ENCODE results near the gene RINT1.

DNA sequence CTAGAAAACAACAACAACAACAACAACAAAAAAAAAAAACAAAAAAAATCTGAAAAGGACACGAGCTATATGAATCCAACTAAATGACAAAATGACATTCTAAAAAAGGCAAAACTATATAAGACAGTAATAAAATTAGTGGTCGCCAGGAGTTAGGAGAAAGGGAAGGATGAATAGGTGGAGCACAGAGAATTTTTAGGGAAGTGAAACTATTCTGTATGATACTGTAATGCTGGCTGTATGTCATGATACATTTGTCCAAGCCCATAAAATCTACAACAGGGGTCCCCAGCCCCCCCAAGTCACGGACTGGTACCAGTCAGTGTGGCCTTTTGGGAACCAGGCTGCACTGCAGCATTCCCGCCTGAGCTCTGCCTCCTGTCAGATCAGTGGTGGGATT lies 7.2 kb upstream of the RINT1 start:
- TF ChIP-seq, protein P1, sequence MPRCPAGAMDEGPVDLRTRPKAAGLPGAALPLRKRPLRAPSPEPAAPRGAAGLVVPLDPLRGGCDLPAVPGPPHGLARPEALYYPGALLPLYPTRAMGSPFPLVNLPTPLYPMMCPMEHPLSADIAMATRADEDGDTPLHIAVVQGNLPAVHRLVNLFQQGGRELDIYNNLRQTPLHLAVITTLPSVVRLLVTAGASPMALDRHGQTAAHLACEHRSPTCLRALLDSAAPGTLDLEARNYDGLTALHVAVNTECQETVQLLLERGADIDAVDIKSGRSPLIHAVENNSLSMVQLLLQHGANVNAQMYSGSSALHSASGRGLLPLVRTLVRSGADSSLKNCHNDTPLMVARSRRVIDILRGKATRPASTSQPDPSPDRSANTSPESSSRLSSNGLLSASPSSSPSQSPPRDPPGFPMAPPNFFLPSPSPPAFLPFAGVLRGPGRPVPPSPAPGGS (IDR thresholded peaks at IDR 0.05), result no peak
- TF ChIP-seq, protein P2, sequence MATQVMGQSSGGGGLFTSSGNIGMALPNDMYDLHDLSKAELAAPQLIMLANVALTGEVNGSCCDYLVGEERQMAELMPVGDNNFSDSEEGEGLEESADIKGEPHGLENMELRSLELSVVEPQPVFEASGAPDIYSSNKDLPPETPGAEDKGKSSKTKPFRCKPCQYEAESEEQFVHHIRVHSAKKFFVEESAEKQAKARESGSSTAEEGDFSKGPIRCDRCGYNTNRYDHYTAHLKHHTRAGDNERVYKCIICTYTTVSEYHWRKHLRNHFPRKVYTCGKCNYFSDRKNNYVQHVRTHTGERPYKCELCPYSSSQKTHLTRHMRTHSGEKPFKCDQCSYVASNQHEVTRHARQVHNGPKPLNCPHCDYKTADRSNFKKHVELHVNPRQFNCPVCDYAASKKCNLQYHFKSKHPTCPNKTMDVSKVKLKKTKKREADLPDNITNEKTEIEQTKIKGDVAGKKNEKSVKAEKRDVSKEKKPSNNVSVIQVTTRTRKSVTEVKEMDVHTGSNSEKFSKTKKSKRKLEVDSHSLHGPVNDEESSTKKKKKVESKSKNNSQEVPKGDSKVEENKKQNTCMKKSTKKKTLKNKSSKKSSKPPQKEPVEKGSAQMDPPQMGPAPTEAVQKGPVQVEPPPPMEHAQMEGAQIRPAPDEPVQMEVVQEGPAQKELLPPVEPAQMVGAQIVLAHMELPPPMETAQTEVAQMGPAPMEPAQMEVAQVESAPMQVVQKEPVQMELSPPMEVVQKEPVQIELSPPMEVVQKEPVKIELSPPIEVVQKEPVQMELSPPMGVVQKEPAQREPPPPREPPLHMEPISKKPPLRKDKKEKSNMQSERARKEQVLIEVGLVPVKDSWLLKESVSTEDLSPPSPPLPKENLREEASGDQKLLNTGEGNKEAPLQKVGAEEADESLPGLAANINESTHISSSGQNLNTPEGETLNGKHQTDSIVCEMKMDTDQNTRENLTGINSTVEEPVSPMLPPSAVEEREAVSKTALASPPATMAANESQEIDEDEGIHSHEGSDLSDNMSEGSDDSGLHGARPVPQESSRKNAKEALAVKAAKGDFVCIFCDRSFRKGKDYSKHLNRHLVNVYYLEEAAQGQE (IDR thresholded peaks at IDR 0.05), result no peak
- TF ChIP-seq SREBF2 (IDR thresholded peaks at IDR 0.05) (no peak), CTCF (IDR thresholded peaks at IDR 0.05) (no peak), ATOH8 (CRISPR knock-in tag; IDR thresholded peaks at IDR 0.05; ENCODE audit: low read depth) (no peak), CEBPB (IDR thresholded peaks at IDR 0.05) (no peak), POLR2A (IDR thresholded peaks at IDR 0.05; ENCODE audit: low read length) (no peak)
